Stimulated activated CD8-positive, alpha-beta memory T cell treated with anti-CD3 and anti-CD28 coated beads, Interleukin-4, amount 100 ng/mL, for 1 hour (primary cell): Measurements from ENCODE around the gene CADPS.

Source experiments
- DNase-seq, 2 donors: peaks; one replicate each; pipeline ENCODE4 v3.0.0-alpha.2; 2020; ENCODE audit warnings: low read depth in 2 of 2, low spot score in 1 of 2

The CADPS gene

GRCh38 chr3:62562596-62562995 lies 312.6 kb downstream of the CADPS start:
- DNase-seq: no peak

GRCh38 chr3:62562017-62562416 lies 313.2 kb downstream of the CADPS start:
- DNase-seq: no peak

- DNase-seq: no peak
Measured at GRCh38 chr3:62559831-62560445, 315.3 kb downstream of the CADPS start.

- no peak for DNase-seq
Measured at GRCh38 chr3:62558549-62559112, 316.6 kb downstream of the CADPS start.

GRCh38 chr3:62557983-62558382 lies 317.2 kb downstream of the CADPS start:
- no peak for DNase-seq

- DNase-seq: no peak
Measured at GRCh38 chr3:62557450-62557849, 317.8 kb downstream of the CADPS start.

GRCh38 chr3:62556121-62556815 lies 318.9 kb downstream of the CADPS start:
- no peak for DNase-seq

GRCh38 chr3:62554264-62554799 lies 320.9 kb downstream of the CADPS start:
- no peak for DNase-seq

GRCh38 chr3:62553811-62554210 lies 321.4 kb downstream of the CADPS start:
- DNase-seq: no peak

GRCh38 chr3:62551556-62551955 lies 323.7 kb downstream of the CADPS start:
- no peak for DNase-seq

GRCh38 chr3:62550439-62550838 lies 324.8 kb downstream of the CADPS start:
- DNase-seq: no peak

GRCh38 chr3:62548528-62549205 lies 326.5 kb downstream of the CADPS start:
- DNase-seq: no peak

GRCh38 chr3:62546266-62546665 lies 328.9 kb downstream of the CADPS start:
- DNase-seq: no peak

- DNase-seq: no peak
Measured at GRCh38 chr3:62542185-62542584, 333.0 kb downstream of the CADPS start.

GRCh38 chr3:62539762-62540161 lies 335.5 kb downstream of the CADPS start:
- DNase-seq: no peak

- DNase-seq: no peak
Measured at GRCh38 chr3:62538691-62539356, 336.4 kb downstream of the CADPS start.

GRCh38 chr3:62534326-62534725 lies 340.9 kb downstream of the CADPS start:
- DNase-seq: no peak

- no peak for DNase-seq
Measured at GRCh38 chr3:62532796-62533195, 342.4 kb downstream of the CADPS start.

GRCh38 chr3:62531981-62532380 lies 343.2 kb downstream of the CADPS start:
- no peak for DNase-seq

- DNase-seq: no peak
Measured at GRCh38 chr3:62531493-62531892, 343.7 kb downstream of the CADPS start.

- no peak for DNase-seq
Measured at GRCh38 chr3:62529230-62529629, 346.0 kb downstream of the CADPS start.
